ENCODE results near the gene ZNF211. TPM values are rescaled to one million over a fixed set of nuclear protein-coding genes. Genes with fewer than 3 reads are reported as not detected.

Gene ZNF211
- total and polyA plus RNA-seq, 9 of the 15 experiments (the other 6 are each of a cell fraction or from before 2014, with no cell fraction given), result 1.3 to 11.6 (median 4.5) TPM

DNA sequence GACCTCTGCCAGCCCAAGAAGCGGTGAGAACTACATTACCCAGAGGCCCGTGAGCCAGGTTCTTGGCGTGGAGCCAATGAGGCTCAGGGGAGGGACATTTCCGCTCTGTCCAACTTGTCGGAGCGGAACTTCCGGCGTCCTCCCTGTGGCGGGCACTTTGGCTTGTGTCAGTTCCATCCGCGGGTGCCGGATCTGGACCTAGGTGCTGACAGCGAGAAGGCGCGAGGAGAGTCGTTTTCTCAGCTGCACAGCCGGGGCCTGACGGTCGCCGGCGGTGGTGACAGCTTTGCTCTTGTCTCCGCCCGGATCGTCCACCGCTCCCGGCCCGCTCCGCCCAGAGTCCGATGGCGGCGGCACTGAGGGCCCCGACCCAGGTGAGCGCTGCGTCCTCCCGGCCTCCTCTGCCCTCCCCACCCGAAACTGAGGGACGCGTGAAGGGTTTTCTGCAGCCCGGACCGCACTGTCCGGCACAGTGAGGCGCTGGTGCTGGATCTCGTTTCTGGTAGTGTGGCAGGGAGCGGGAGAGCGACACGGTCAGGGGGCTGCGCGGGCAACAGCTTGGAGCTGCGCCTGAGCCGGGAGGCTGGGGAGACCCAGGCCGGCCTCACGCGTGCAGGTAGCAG lies 33.1 kb upstream of the ZNF211 start, which contains the start of gene ZNF530 (continued):
- TF ChIP-seq, protein P1, sequence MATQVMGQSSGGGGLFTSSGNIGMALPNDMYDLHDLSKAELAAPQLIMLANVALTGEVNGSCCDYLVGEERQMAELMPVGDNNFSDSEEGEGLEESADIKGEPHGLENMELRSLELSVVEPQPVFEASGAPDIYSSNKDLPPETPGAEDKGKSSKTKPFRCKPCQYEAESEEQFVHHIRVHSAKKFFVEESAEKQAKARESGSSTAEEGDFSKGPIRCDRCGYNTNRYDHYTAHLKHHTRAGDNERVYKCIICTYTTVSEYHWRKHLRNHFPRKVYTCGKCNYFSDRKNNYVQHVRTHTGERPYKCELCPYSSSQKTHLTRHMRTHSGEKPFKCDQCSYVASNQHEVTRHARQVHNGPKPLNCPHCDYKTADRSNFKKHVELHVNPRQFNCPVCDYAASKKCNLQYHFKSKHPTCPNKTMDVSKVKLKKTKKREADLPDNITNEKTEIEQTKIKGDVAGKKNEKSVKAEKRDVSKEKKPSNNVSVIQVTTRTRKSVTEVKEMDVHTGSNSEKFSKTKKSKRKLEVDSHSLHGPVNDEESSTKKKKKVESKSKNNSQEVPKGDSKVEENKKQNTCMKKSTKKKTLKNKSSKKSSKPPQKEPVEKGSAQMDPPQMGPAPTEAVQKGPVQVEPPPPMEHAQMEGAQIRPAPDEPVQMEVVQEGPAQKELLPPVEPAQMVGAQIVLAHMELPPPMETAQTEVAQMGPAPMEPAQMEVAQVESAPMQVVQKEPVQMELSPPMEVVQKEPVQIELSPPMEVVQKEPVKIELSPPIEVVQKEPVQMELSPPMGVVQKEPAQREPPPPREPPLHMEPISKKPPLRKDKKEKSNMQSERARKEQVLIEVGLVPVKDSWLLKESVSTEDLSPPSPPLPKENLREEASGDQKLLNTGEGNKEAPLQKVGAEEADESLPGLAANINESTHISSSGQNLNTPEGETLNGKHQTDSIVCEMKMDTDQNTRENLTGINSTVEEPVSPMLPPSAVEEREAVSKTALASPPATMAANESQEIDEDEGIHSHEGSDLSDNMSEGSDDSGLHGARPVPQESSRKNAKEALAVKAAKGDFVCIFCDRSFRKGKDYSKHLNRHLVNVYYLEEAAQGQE (IDR thresholded peaks at IDR 0.05; ENCODE audit: borderline replicate concordance), result no peak
- TF ChIP-seq, protein P1 (CRISPR knock-in tag; IDR thresholded peaks at IDR 0.05; ENCODE audit: low read depth), result no peak
- TF ChIP-seq ZNF644 (tag; IDR thresholded peaks at IDR 0.05; ENCODE audit: low read depth) (no peak), TRIM28 (IDR thresholded peaks at IDR 0.05) (no peak), CBFA2T3 (IDR thresholded peaks at IDR 0.05) (no peak), KLF1 (tag; IDR thresholded peaks at IDR 0.05) (no peak), MCM5 (IDR thresholded peaks at IDR 0.05; ENCODE audit: low read depth) (no peak), CBX5 (IDR thresholded peaks at IDR 0.05; ENCODE audit: borderline replicate concordance, low read depth) (no peak), ZNF717 (CRISPR knock-in tag; IDR thresholded peaks at IDR 0.05) (no peak), FOXK1 (CRISPR knock-in tag; IDR thresholded peaks at IDR 0.05; ENCODE audit: borderline replicate concordance) (no peak), ZFX (CRISPR knock-in tag; IDR thresholded peaks at IDR 0.05) (0 out of 2 replicates have a peak, but pooled peaks have one; percentile 23), ZNF785 (CRISPR knock-in tag; IDR thresholded peaks at IDR 0.05) (no peak), BRD4 (IDR thresholded peaks at IDR 0.05) (no peak), LARP7 (IDR thresholded peaks at IDR 0.05) (no peak), GTF2F1 (IDR thresholded peaks at IDR 0.05; ENCODE audit: low read depth, low read length) (no peak), BRD9 (IDR thresholded peaks at IDR 0.05; ENCODE audit: low read depth, partially characterized antibody) (no peak), NONO (IDR thresholded peaks at IDR 0.05; ENCODE audit: low read depth in 2 of 2, low read length in 1 of 2) (no peak), SUPT5H (IDR thresholded peaks at IDR 0.05) (peak; percentile 50), ZNF764 (CRISPR knock-in tag; IDR thresholded peaks at IDR 0.05; ENCODE audit: low read depth) (no peak)
- TF ChIP-seq, protein P2, sequence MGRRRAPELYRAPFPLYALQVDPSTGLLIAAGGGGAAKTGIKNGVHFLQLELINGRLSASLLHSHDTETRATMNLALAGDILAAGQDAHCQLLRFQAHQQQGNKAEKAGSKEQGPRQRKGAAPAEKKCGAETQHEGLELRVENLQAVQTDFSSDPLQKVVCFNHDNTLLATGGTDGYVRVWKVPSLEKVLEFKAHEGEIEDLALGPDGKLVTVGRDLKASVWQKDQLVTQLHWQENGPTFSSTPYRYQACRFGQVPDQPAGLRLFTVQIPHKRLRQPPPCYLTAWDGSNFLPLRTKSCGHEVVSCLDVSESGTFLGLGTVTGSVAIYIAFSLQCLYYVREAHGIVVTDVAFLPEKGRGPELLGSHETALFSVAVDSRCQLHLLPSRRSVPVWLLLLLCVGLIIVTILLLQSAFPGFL (CRISPR knock-in tag; IDR thresholded peaks at IDR 0.05), result no peak
- TF ChIP-seq, protein P3, sequence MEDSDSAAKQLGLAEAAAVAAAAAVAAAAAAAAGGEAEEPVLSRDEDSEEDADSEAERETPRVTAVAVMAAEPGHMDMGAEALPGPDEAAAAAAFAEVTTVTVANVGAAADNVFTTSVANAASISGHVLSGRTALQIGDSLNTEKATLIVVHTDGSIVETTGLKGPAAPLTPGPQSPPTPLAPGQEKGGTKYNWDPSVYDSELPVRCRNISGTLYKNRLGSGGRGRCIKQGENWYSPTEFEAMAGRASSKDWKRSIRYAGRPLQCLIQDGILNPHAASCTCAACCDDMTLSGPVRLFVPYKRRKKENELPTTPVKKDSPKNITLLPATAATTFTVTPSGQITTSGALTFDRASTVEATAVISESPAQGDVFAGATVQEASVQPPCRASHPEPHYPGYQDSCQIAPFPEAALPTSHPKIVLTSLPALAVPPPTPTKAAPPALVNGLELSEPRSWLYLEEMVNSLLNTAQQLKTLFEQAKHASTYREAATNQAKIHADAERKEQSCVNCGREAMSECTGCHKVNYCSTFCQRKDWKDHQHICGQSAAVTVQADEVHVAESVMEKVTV (CRISPR knock-in tag; IDR thresholded peaks at IDR 0.05), result no peak

Measured in K562 (cell line).